CD4-positive, alpha-beta T cell treated with Interleukin-15 for 1 hour (primary cell): Measurements from ENCODE around the gene IPO9.
A peak's percentile ranks its signal among the peaks of the same experiment; 100 is the strongest.
"Not testable (repeated sequence)": the region's sequence is repeated elsewhere in the genome, so short reads cannot be mapped to it uniquely, and the experiment has no call there.

Experiments used
- DNase-seq: peaks from one replicate; pipeline ENCODE4 v3.0.0-alpha.2; 2020

The IPO9 gene

DNA sequence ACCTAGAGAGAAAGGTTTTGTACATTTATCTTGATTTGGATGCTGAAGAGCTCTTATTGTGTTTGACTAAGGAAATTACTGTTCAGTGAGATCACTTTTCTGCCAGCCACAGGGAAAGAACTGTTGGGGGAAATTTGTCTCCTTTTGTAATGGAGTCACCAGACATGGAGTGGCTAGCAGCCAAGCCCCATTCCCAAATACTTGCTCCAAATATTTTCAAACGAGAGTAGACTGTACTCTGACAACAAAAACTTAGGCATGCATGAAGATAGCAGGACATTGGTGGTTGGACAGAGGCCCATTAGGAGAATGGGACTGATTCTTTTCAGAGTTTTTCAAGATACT lies 21.1 kb downstream of the IPO9 start:
- no peak for DNase-seq

GRCh38 chr1:201851949-201852348 lies 23.0 kb downstream of the IPO9 start:
- no peak for DNase-seq

- DNase-seq = not testable (repeated sequence)
Measured at GRCh38 chr1:201856722-201857121, 27.8 kb downstream of the IPO9 start.

DNA sequence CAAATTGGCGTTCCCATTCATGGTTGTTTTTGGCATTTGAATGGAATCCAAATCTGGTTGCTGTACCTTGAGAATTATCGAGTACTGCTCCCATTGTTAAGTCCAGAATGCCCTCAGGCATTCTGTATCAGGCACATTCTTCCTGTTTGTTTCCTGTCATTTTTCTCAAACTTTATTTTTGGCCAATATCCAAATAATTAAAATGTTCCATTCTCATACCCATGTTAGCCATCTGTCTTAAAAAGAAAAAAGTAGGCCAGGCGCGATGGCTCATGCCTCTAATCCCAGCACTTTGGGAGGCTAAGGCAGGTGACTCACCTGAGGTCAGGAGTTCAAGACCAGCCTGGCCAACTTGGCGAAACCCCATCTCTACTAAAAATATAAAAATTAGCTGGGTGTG lies 30.5 kb downstream of the IPO9 start:
- no peak for DNase-seq

GRCh38 chr1:201861448-201861847 lies 32.5 kb downstream of the IPO9 start:
- DNase-seq = no peak

- DNase-seq = no peak
Measured at GRCh38 chr1:201870397-201870796, 41.4 kb downstream of the IPO9 start.

DNA sequence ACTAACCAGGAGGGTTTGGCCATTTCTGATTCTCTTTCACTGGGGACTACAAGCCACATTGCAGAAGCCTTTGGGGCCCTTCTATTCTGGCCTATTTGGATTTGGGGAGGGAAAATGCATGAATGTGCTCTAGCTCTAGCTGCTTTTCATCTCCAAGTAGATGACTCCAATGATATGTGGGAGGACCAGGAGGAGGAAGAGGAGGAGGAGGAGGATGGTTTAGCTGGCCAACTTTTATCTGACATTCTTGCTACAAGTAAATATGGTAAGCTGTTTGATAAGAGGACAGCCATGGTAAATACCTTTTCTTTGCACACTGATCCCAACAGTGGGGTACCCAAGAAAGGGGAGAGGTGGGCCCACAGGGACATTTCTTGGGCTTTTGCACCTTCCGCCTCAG lies 45.7 kb downstream of the IPO9 start:
- DNase-seq = no peak

- no peak for DNase-seq
Measured at GRCh38 chr1:201876148-201876818, 47.3 kb downstream of the IPO9 start.

- no peak for DNase-seq
Measured at GRCh38 chr1:201877877-201878401, 49.0 kb downstream of the IPO9 start.

DNA sequence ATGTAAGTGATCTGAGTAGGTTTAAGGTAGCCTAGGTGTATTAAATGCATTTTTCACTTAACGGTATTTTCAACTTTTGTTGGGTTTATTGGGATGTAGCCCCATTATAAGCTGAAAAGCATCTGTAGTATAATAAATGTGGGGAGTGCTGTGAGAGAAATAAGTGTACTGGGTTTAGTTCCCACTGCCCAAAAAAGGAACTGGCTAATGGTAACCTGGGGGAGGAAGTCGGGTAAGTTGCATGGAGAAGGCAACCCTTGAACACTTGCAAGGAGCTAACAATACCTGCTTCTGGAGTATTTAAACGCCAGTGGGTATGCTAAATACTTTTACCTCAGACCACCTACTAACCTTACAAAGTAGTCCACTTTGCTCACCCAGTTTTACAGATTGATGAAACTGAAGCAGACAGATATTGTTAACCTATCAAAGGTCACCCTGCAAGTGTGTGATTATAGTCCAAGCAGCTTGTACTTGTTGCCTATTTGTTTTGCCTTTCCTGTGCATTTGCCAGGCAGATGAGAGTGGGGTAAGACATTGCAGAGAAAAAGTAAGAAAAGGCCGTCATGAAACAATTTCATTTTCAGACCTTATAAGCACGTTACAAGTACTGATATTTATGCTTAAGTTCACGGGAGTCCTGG lies 52.1 kb downstream of the IPO9 start:
- DNase-seq = no peak

GRCh38 chr1:201881617-201882016 lies 52.7 kb downstream of the IPO9 start:
- DNase-seq = no peak

DNA sequence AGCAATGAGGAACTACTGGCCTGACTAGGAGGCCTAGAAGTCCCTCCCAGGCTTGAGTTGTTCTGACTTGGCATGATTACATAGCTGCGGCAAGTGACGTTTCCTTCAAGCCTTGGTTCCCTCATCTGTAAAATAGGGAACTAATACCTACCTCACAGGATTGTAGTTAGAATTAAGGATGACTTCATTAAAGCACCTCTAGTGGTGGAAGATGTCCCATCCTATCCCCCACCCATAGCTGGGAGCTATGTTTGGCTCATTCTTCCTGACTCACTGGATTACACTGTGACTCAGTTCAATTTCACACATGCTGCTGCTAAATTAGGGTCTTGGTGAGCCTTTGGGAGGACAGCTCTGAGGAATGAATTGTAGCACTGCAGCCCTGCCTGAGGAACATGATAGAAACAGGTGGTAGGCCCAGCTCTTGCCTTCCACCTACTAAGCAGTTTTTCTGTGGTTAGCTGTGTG lies 53.7 kb downstream of the IPO9 start:
- DNase-seq = peak; percentile 68

- no peak for DNase-seq
Measured at GRCh38 chr1:201883266-201883665, 54.3 kb downstream of the IPO9 start.

DNA sequence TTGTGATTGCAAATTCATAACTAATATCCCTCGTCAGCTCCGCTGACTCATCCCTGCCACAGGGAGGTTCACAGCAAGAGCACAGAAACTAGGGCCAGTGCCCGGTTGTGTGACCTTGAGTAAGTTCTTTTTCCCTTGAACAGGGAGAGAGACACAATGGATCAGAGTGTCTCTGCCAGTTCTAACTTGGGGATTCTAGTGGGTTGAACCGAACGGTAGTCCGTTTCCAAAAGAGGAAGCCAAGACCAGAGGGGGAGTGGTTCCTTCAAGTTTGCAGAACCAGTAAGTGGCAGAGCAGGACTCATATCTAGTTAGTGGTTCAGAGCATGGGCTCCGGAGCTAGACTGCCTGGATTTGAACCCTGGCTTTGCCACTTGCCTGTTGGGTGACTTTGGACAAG lies 54.8 kb downstream of the IPO9 start:
- peak; percentile 22 for DNase-seq

DNA sequence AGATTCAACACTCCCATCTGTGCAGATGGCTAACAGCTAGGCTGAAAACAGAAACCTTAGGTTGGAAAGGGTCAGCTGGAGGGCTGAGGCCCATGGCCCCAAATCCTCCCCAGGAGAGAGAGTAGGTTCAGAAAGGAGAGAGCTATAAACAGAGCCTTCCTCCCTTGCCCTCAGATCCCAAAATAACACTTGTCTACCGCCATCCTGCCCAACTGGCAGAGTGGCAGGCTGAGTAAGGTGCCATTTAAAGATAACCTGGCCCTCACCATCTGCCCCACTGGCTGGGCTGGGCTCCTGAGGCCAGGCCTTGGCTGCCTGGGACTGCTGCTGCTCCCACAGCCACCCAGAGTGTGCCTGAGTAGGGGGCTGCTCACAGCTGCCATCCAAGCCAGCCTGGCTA lies 55.5 kb downstream of the IPO9 start:
- no peak for DNase-seq

GRCh38 chr1:201885531-201886075 lies 56.6 kb downstream of the IPO9 start:
- DNase-seq = no peak

GRCh38 chr1:201886103-201886885 lies 57.3 kb downstream of the IPO9 start:
- no peak for DNase-seq

DNA sequence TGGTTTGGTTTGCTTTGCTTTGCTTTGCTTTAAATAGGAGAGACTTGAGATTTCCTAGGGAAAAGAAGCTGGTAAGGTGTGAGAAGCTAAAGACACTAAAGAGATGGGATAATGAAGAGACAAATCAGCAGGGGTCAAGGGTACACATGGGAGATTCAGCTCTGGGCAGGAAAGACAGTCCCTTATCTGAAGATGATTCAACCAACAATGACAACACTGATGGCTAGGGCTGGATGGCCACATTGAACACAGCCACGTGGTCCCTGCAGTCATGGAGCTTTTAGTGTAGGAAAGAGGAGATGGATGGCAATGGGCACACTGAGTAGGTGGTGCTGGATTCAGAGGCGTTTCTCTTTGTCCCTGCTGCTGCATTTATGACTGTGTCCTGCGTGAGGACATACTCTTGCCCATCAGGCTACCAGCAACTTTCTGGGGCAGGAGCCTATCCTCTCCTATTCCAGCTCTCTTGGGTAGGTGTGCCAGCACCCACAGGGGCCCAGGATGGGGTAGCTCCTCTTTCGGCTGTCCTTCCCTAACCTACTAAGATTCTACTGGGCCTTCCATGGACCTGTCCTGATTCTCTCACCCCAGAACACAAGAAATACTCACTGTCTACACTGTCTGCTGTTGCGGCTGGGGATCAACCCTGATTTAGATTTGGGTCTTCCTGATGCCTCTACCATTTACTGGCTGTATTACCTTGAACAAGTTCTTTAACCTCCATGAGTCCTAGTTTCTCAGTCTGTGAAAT lies 58.3 kb downstream of the IPO9 start:
- no peak for DNase-seq

GRCh38 chr1:201888282-201889089 lies 59.5 kb downstream of the IPO9 start, which contains the start of gene SHISA4:
TSS of gene SHISA4 (plus strand) at chr1:201888898. CDS start at chr1:201888995, 97 bp downstream.
- no peak for DNase-seq

DNA sequence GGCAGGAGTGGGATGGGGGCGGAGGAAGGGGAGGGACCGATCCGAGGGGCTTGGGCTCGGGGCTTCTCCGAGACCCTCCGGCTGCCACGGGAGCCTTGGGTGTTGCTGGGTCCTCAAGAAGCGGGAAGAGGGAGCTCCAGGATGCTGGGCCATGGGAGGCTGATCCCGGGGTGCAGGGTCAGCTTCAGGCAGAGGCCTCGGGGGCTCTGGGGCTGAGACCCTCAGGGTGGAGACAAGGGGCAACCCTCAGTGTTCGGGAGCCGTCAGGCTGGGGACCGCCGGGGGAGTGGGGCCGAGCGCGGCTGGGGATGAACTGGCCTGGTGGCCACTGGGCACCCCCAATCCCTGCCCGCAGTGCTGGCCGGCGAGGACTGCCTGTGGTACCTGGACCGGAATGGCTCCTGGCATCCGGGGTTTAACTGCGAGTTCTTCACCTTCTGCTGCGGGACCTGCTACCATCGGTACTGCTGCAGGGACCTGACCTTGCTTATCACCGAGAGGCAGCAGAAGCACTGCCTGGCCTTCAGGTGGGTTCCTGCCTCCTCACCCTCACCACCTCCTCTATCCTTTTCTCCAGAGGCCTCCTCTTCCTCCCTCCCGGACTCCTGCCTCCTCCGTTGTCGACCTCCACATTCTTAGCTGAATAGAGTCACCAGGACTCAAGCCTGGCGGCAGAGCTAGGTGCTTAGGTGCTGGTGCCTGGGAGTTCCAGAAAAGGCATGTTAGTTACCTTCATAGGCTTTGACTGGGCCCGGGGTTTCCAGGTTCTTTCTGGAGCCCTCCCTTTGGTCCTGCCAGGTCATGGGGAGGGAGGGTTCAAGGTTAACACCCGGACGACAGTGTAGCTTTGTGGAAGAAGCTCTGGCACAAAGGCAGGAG lies 60.4 kb downstream of the IPO9 start:
- DNase-seq = no peak

DNA sequence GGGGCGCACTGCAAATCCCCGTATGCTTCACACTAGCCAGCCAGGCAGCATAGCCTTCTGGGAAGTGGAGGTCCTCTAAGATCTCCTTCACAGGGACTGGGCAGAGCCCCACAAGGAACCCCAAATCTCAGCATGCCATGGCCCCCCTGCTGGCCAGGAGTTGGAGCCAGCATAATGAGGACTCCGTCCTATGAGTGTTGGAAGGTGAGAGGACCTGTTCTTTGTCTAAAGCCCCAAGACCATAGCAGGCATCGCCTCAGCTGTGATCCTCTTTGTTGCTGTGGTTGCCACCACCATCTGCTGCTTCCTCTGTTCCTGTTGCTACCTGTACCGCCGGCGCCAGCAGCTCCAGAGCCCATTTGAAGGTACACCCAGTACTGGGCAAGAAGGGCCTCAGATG lies 61.3 kb downstream of the IPO9 start:
- no peak for DNase-seq
